Left ventricle myocardium inferior (tissue), 1 donor: ENCODE results near the gene CCNA1. TPM values are rescaled to one million over a fixed set of nuclear protein-coding genes. Genes with fewer than 3 reads are reported as not detected.

Source experiments
- DNase-seq: peaks from one replicate; pipeline ENCODE4 v3.0.0-alpha.2; 2020
- H3K27ac ChIP-seq: fragments of 200-600 bp; replicated peaks from 2 replicates; pipeline ENCODE4 v1.8.0; 2021
- H3K27me3 ChIP-seq: fragments of 200-600 bp; 2 replicates; pipeline ENCODE4 v1.8.0; 2021; ENCODE audit warnings: low read depth
- H3K36me3 ChIP-seq: fragments of 200-600 bp; 2 replicates; pipeline ENCODE4 v1.8.0; 2021
- H3K4me1 ChIP-seq: fragments of 200-600 bp; 2 replicates; pipeline ENCODE4 v1.8.0; 2021
- H3K4me3 ChIP-seq: fragments of 200-600 bp; 2 replicates; pipeline ENCODE4 v1.8.0; 2021; ENCODE audit warnings: mild to moderate bottlenecking, moderate library complexity
- H3K9me3 ChIP-seq: fragments of 200-600 bp; replicated peaks from 2 replicates; pipeline ENCODE4 v1.8.0; 2021
- CTCF ChIP-seq: fragments of 200-600 bp; IDR thresholded peaks from 2 replicates; pipeline ENCODE4 v1.8.0; 2021; ENCODE audit warnings: antibody characterized with exemption, mild to moderate bottlenecking, borderline replicate concordance
- intact Hi-C: fragments of 100-400 bp; cut with micrococcal nuclease; formaldehyde crosslinking; loops from one replicate; pipeline ENCODE4 v1.11.0; 2022
- total RNA-seq: library from RNA; stranded (reverse); fragmentation: NEBNext Ultra II Directional; extraction: Animal tissue kit (Norgen Biotek cat#: 25700); gene quantifications from one replicate; pipeline ENCODE4 v1.2.1, GENCODE V29; 2021
- donor health status: DM: no; HTN: yes; CAD: no; lungs with severe emphysema.

Gene CCNA1
- total RNA-seq, 1 donor from 2014 or later = not detected

- no peak overlapping the region for H3K4me3 ChIP-seq
- no peaks in the 10 kb centered on the region for H3K4me1 ChIP-seq
- H3K27me3 ChIP-seq = peaks cover 23% of the 10 kb centered on the region
- H3K27ac ChIP-seq = no peak overlapping the region
- no peak for TF ChIP-seq CTCF
- intact Hi-C loops = no loop called here
- no peaks in the 10 kb centered on the region for H3K9me3 ChIP-seq
- DNase-seq = no peak
- H3K36me3 ChIP-seq = no peaks in the 10 kb centered on the region
Observed at GRCh38 chr13:36438594-36439483, 6.5 kb downstream of the CCNA1 start.

- no peaks in the 10 kb centered on the region for H3K4me1 ChIP-seq
- no peak overlapping the region for H3K4me3 ChIP-seq
- no peaks in the 10 kb centered on the region for H3K9me3 ChIP-seq
- intact Hi-C loops = no loop called here
- no peak for DNase-seq
- peaks cover 62% of the 10 kb centered on the region for H3K27me3 ChIP-seq
- H3K27ac ChIP-seq = no peak overlapping the region
- TF ChIP-seq CTCF = no peak
- no peaks in the 10 kb centered on the region for H3K36me3 ChIP-seq
Observed at GRCh38 chr13:36445278-36445677, 13.0 kb downstream of the CCNA1 start.

- no peaks in the 10 kb centered on the region for H3K36me3 ChIP-seq
- H3K9me3 ChIP-seq = no peaks in the 10 kb centered on the region
- no peak overlapping the region for H3K27ac ChIP-seq
- TF ChIP-seq CTCF = no peak
- H3K4me1 ChIP-seq = no peaks in the 10 kb centered on the region
- peaks cover 62% of the 10 kb centered on the region for H3K27me3 ChIP-seq
- no peak overlapping the region for H3K4me3 ChIP-seq
- no peak for DNase-seq
- intact Hi-C loops = no loop called here
Observed at GRCh38 chr13:36445891-36446351, 13.6 kb downstream of the CCNA1 start.

DNA sequence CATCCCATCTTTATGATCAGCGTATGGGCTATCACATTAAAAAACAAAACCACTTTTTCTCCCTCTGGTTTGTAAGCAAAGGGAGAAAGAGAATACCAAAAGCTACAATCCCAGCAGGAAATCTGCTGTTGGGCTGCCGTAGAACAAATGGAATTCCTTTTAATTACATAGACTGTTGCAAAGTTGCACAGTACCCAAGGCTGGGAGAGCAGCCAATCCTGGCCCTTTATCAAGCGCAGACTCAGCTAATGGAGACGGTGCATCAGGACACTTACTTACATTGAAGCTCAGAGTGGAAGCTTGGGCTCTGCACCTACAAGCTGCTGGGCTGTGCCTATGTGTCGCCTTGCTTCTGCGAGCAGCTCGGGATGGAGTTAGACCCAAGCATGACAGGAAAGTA is 15.2 kb downstream of the CCNA1 start:
- no peak for TF ChIP-seq CTCF
- no peak overlapping the region for H3K4me3 ChIP-seq
- intact Hi-C loops = no loop called here
- no peaks in the 10 kb centered on the region for H3K4me1 ChIP-seq
- H3K27me3 ChIP-seq = peaks cover 75% of the 10 kb centered on the region
- no peaks in the 10 kb centered on the region for H3K9me3 ChIP-seq
- H3K36me3 ChIP-seq = no peaks in the 10 kb centered on the region
- DNase-seq = no peak
- H3K27ac ChIP-seq = no peak overlapping the region

DNA sequence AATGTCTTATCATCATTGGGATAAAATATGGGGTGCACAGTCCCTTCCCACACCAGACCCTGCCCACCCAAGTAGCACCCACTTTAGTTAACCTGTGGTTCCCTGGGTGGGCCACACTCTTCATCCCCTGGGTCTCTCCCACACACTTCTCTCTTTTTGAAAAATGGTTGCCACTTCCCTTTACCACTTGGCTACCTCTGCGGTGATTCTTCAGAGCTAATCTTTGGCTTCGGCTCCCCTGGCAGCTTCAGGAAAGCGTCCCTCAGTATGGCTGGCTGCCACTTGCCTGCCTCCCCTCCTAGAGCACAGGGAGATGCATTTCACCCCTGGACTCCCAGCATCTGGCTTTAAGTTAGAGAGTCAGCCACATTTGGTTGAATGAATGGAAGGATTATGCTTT is 18.2 kb downstream of the CCNA1 start:
- Histone ChIP-seq H3K4me1 (no peaks in the 10 kb centered on the region), H3K27me3 (peaks cover 56% of the 10 kb centered on the region), H3K27ac (no peak overlapping the region), H3K36me3 (no peaks in the 10 kb centered on the region), H3K9me3 (no peaks in the 10 kb centered on the region), H3K4me3 (no peak overlapping the region)
- TF ChIP-seq CTCF = no peak
- no peak for DNase-seq
- intact Hi-C loops = loop anchor here (5.0 kb wide), 1 partner anchor 287 kb away; no protein-coding TSS in a partner anchor
